GM10266 (cell line): Measurements from ENCODE around the gene SENP6.
"Not testable (repeated sequence)": the region's sequence is repeated elsewhere in the genome, so short reads cannot be mapped to it uniquely, and the experiment has no call there.

Source experiments
- DNase-seq: peaks from one replicate; pipeline ENCODE4 v3.0.0; 2012; ENCODE audit errors: extremely low spot score
- TF ChIP-seq, protein P1 (sequence below): IDR thresholded peaks from 2 replicates; pipeline ENCODE4 v1.5.1; 2012; ENCODE audit warnings: mild to moderate bottlenecking, low read depth; ENCODE audit not compliant: control insufficient read depth, insufficient read depth; ENCODE audit errors: missing control alignments

SENP6 gene

GRCh38 chr6:75619230-75619899, 17.7 kb downstream of the SENP6 start:
- no peak for DNase-seq
- TF ChIP-seq, protein P1, sequence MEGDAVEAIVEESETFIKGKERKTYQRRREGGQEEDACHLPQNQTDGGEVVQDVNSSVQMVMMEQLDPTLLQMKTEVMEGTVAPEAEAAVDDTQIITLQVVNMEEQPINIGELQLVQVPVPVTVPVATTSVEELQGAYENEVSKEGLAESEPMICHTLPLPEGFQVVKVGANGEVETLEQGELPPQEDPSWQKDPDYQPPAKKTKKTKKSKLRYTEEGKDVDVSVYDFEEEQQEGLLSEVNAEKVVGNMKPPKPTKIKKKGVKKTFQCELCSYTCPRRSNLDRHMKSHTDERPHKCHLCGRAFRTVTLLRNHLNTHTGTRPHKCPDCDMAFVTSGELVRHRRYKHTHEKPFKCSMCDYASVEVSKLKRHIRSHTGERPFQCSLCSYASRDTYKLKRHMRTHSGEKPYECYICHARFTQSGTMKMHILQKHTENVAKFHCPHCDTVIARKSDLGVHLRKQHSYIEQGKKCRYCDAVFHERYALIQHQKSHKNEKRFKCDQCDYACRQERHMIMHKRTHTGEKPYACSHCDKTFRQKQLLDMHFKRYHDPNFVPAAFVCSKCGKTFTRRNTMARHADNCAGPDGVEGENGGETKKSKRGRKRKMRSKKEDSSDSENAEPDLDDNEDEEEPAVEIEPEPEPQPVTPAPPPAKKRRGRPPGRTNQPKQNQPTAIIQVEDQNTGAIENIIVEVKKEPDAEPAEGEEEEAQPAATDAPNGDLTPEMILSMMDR: no peak

- TF ChIP-seq, protein P1: no peak
- no peak for DNase-seq
These were observed 19.0 kb downstream of the SENP6 start for GRCh38 chr6:75620381-75621304.

DNA sequence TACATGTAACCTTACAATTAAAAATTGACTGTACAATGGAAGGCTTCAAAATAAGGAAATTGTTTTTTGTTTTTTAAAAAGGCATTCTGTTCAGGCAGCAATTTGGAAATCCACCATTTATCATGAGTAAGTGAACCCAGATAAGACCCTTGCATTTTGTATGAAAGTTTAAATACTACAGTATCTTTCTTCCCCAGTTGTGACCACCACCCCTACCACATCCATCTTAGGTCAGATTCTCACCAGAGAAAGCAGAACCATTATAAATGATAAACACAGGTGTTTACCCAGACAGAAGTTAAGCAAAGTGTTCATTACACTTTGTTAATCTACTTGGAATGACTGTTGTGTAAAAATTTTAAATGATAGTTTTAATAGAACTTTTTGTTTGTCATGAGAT, 20.2 kb downstream of the SENP6 start:
- TF ChIP-seq, protein P1: no peak
- DNase-seq: no peak

DNA sequence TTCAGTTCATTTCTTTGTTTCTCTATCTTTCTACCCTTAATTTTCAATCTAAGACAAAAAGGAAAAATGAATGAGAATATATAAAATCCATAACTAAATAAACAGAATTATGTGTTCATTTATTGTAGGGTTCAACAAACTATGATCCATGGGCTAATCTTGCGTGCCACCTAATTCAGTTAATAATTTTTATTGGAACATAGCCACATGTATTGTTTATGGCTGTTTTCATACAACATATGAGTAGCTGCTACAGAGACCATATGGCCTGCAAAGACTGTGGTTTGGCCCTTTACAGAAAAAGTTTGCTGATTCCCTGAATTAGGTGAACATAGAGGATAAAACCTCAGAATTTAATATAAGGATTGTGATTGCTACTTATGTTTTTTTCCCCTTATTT, 21.8 kb downstream of the SENP6 start:
- TF ChIP-seq, protein P1: no peak
- DNase-seq: no peak

GRCh38 chr6:75624335-75624734, 22.7 kb downstream of the SENP6 start:
- no peak for DNase-seq
- TF ChIP-seq, protein P1: no peak

DNA sequence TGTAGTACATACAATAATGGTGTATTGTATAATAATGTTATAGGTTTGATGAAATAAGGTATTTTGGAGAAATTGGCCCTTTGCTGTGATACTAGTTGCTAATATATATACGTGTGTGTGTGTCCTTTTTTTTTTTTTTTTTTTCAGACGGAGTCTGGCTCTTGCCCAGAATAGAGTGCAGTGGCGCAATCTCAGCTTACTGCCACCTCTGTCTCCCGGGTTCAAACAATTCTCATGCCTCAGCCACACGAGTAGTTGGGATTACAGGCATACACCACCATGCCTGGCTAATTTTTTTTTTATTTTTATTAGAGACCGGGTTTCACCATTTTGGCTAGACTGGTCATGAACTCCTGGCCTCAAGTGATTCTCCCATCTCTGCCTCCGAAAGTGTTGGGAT, 23.3 kb downstream of the SENP6 start:
- no peak for DNase-seq
- TF ChIP-seq, protein P1: no peak

GRCh38 chr6:75626561-75626960, 24.9 kb downstream of the SENP6 start:
- TF ChIP-seq, protein P1: no peak

GRCh38 chr6:75627708-75628107, 26.0 kb downstream of the SENP6 start:
- DNase-seq: not testable (repeated sequence)

More at GRCh38 chr6:75626561-75626960, 24.9 kb downstream of the SENP6 start:
- no peak for DNase-seq
